GM10248 (cell line): ENCODE results near the gene MTG2.

ENCODE experiments used
- CTCF ChIA-PET: fragments of 300-600 bp; sonication (Branson Sonifier 250); formaldehyde crosslinking; extraction: SDS; loops from one replicate; lab custom pipeline; 2021; ENCODE audit warnings: antibody characterized with exemption; lab: Yijun Ruan, JAX
- POLR2A ChIA-PET: fragments of 350-650 bp; sonication (Branson Sonifier 250); formaldehyde crosslinking; extraction: SDS; loops from one replicate; lab custom pipeline; 2020; ENCODE audit warnings: antibody characterized with exemption; lab: Yijun Ruan, JAX
- DNase-seq: peaks from one replicate; pipeline ENCODE4 v3.0.0; 2012; ENCODE audit errors: extremely low spot score
- CTCF ChIP-seq: IDR thresholded peaks from 2 replicates; pipeline ENCODE4 v1.5.1; 2012; ENCODE audit warnings: mild to moderate bottlenecking, low read depth; ENCODE audit errors: extremely low read depth, missing control alignments, control extremely low read depth

MTG2 gene

GRCh38 chr20:62200491-62201172, 17.8 kb downstream of the MTG2 start:
- ChIA-PET CTCF (interaction anchor here (1.3 to 1.4 kb wide), 2 partner anchors 13 to 63 kb away, joined by 3 read pairs; no protein-coding TSS in a partner anchor), POLR2A (no interaction called here)

GRCh38 chr20:62201173-62202082, 18.6 kb downstream of the MTG2 start:
- DNase-seq: peak; percentile 62

More at GRCh38 chr20:62200491-62201172, 17.8 kb downstream of the MTG2 start:
- TF ChIP-seq CTCF: no peak
- no peak for DNase-seq

GRCh38 chr20:62202083-62202395, 19.2 kb downstream of the MTG2 start:
- POLR2A ChIA-PET: no interaction called here
- CTCF ChIA-PET: interaction anchor here (1.4 kb wide), 1 partner anchor 64 kb away, joined by 3 read pairs; no protein-coding TSS in a partner anchor
- DNase-seq: no peak
- TF ChIP-seq CTCF: no peak

More at GRCh38 chr20:62201173-62202082, 18.6 kb downstream of the MTG2 start:
- ChIA-PET POLR2A (no interaction called here), CTCF (interaction anchor here (1.4 kb wide), 1 partner anchor 64 kb away, joined by 3 read pairs; no protein-coding TSS in a partner anchor)
- no peak for TF ChIP-seq CTCF

- TF ChIP-seq CTCF: no peak
- POLR2A ChIA-PET: no interaction called here
- CTCF ChIA-PET: interaction anchor here (0.7 kb wide), 1 partner anchor 192 kb away, joined by 3 read pairs; no protein-coding TSS in a partner anchor
- DNase-seq: no peak
These were observed 20.0 kb downstream of the MTG2 start for GRCh38 chr20:62202676-62203377.

- ChIA-PET POLR2A (no interaction called here), CTCF (no interaction called here)
- DNase-seq: no peak
- no peak for TF ChIP-seq CTCF
These were observed 20.7 kb downstream of the MTG2 start for GRCh38 chr20:62203378-62204030.
